Activated T-cell treated with anti-CD3 and anti-CD28 coated beads for 4 hours (primary cell): ENCODE results near the gene GTSF1L.

Source experiments
- DNase-seq: peaks from one replicate; pipeline ENCODE4 v3.0.0-alpha.2; 2020

Gene GTSF1L

GRCh38 chr20:43715511-43715910, 11.3 kb downstream of the GTSF1L start:
- DNase-seq: no peak

GRCh38 chr20:43715044-43715443, 11.8 kb downstream of the GTSF1L start:
- DNase-seq: no peak

- DNase-seq: no peak
Observed at GRCh38 chr20:43711098-43711654, 15.6 kb downstream of the GTSF1L start.

- no peak for DNase-seq
Observed at GRCh38 chr20:43710370-43711044, 16.3 kb downstream of the GTSF1L start.

GRCh38 chr20:43702502-43702901, 24.3 kb downstream of the GTSF1L start:
- no peak for DNase-seq

GRCh38 chr20:43700627-43701026, 26.2 kb downstream of the GTSF1L start:
- no peak for DNase-seq

GRCh38 chr20:43699941-43700565, 26.7 kb downstream of the GTSF1L start:
- no peak for DNase-seq

- no peak for DNase-seq
Observed at GRCh38 chr20:43695571-43695970, 31.2 kb downstream of the GTSF1L start.

GRCh38 chr20:43694763-43695162, 32.0 kb downstream of the GTSF1L start:
- DNase-seq: no peak

GRCh38 chr20:43691928-43692524, 34.8 kb downstream of the GTSF1L start:
- peak; percentile 30 for DNase-seq

- DNase-seq: no peak
Observed at GRCh38 chr20:43690943-43691598, 35.7 kb downstream of the GTSF1L start.

- DNase-seq: no peak
Observed at GRCh38 chr20:43689165-43689564, 37.6 kb downstream of the GTSF1L start.

GRCh38 chr20:43686820-43687219, 40.0 kb downstream of the GTSF1L start:
- DNase-seq: no peak

- no peak for DNase-seq
Observed at GRCh38 chr20:43682446-43682845, 44.4 kb downstream of the GTSF1L start.

- DNase-seq: no peak
Observed at GRCh38 chr20:43681991-43682410, 44.8 kb downstream of the GTSF1L start.

- DNase-seq: no peak
Observed at GRCh38 chr20:43681468-43681942, 45.3 kb downstream of the GTSF1L start.

- no peak for DNase-seq
Observed at GRCh38 chr20:43680981-43681380, 45.8 kb downstream of the GTSF1L start.

GRCh38 chr20:43676368-43676767, 50.4 kb downstream of the GTSF1L start:
- no peak for DNase-seq
